Measurements from ENCODE around the gene FUT7. TPM values are rescaled to one million over a fixed set of nuclear protein-coding genes. Genes with fewer than 3 reads are reported as not detected.

Gene FUT7
- total RNA-seq, 4 donors from 2014 or later = 0.32 to 0.83 TPM; not detected in 2

DNA sequence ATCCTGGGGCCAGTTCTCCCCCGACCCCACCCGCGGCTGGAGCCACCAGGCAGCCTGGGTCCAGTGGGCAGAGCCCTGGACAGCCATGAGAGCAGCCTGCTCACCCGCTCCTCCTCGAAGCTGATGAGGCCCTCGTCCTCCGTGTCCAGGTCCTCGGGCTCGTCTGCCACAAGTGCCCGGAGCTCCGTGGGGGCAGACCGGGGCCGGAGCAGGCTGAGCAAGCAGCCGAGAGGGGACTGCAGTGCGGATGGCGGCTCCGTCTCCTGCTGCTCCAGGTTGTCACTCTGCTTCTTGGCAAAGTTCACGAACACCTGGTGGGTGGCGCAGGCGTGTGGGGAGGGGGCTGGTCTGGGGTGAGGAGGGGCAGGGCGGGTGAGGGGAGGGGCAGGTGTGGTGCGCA is 23.6 kb downstream of the FUT7 start:
- no peaks in the 10 kb centered on the region for H3K27me3 ChIP-seq
- peaks cover 0 to 3% (median 0%) of the 10 kb centered on the region in 4 donors for H3K9me3 ChIP-seq
- intact Hi-C loops (cut with DNase I) = no loop called here
- peaks cover 12 to 57% (median 48%) of the 10 kb centered on the region in 4 donors for H3K36me3 ChIP-seq
- H3K4me3 ChIP-seq = no peak overlapping the region
- no peak overlapping the region for H3K27ac ChIP-seq (replicated peaks in 1 of 4)
- peaks cover 0 to 12% (median 6%) of the 10 kb centered on the region in 4 donors for H3K4me1 ChIP-seq
- 60% methylated on average over 1 of the region's 22 CpGs for WGBS
- no peak for TF ChIP-seq POLR2AphosphoS5 (IDR thresholded peaks at IDR 0.05)
- TF ChIP-seq, protein P1, sequence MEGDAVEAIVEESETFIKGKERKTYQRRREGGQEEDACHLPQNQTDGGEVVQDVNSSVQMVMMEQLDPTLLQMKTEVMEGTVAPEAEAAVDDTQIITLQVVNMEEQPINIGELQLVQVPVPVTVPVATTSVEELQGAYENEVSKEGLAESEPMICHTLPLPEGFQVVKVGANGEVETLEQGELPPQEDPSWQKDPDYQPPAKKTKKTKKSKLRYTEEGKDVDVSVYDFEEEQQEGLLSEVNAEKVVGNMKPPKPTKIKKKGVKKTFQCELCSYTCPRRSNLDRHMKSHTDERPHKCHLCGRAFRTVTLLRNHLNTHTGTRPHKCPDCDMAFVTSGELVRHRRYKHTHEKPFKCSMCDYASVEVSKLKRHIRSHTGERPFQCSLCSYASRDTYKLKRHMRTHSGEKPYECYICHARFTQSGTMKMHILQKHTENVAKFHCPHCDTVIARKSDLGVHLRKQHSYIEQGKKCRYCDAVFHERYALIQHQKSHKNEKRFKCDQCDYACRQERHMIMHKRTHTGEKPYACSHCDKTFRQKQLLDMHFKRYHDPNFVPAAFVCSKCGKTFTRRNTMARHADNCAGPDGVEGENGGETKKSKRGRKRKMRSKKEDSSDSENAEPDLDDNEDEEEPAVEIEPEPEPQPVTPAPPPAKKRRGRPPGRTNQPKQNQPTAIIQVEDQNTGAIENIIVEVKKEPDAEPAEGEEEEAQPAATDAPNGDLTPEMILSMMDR (IDR thresholded peaks at IDR 0.05) = no peak
- no peak for TF ChIP-seq EP300 (IDR thresholded peaks at IDR 0.05)
- TF ChIP-seq POLR2A (IDR thresholded peaks at IDR 0.05; ENCODE audit: low read depth) = no peak
- DNase-seq (ENCODE audit: extremely low spot score) = no peak

DNA sequence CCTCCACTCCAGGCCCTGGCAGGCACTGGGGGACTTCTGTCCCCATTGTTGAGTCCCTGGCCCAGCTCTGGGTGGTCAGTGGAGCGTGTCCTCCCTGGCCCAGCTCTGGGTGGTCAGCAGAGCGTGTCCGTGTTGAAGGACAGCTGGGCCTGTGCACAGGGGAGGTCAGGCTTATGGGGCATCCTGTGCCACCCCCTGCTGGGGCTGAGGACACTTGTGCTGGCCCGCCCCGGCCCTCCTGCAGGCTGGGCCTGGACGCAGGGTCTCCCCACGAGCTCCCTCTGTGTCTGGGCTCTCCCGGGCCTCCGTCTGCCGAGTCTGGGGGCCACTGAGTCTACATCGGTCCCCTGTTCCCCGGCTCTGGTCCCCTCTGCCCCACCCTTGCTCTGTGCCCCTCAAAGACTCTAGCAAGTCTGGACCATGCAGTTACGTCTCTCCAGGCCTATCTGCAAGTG is 24.0 kb downstream of the FUT7 start:
- DNase-seq (ENCODE audit: extremely low spot score) = no peak
- Histone ChIP-seq H3K9me3 (peaks cover 0 to 3% (median 0%) of the 10 kb centered on the region in 4 donors), H3K36me3 (peaks cover 12 to 52% (median 43%) of the 10 kb centered on the region in 4 donors), H3K27me3 (no peaks in the 10 kb centered on the region), H3K27ac (replicated peaks in 1 of 4) (no peak overlapping the region), H3K4me1 (peaks cover 0 to 12% (median 6%) of the 10 kb centered on the region in 4 donors), H3K4me3 (no peak overlapping the region)
- intact Hi-C loops (cut with DNase I) = no loop called here
- 87% methylated on average over 12 of the region's 13 CpGs for WGBS
- TF ChIP-seq, protein P1 (IDR thresholded peaks at IDR 0.05) = no peak
- TF ChIP-seq POLR2A (IDR thresholded peaks at IDR 0.05; ENCODE audit: low read depth) (no peak), POLR2AphosphoS5 (IDR thresholded peaks at IDR 0.05) (no peak), EP300 (IDR thresholded peaks at IDR 0.05) (no peak)

DNA sequence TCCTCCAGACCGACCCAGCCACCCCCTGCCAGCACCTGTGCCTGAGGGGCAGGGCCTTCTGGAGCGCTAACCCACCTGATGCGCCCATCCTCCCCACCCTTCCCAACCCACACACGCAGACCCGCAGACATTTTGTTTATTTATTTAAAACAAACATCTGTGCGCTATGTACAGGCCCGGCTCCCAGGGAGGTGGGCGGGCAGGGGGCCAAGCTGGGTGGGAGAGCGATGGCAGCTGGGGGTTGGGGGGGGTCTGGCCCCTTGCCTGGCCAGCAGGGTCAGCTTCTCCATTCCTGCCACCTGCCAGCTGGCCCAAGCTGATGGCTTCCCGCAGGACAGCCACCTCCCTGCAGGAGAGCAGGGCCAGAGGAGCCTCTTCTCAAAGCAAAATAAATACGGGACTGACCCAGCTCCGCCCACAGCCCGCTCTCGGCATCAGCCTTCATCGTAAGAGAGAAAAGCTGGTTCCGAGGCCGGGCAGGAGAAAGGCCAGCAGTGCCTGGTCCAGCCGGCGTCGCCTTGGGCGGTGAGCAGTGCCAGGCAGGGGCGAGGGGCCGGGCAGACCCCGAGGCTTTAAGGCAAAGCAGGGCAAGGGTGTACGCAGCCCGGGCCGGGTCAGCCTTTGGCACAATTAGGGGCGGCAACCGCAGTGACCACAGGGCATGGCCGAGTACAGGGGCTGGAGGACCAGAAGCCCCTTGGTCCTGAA is 24.6 kb downstream of the FUT7 start:
- Histone ChIP-seq H3K27ac (replicated peaks in 1 of 4) (no peak overlapping the region), H3K4me3 (no peak overlapping the region), H3K4me1 (peaks cover 0 to 12% (median 6%) of the 10 kb centered on the region in 4 donors), H3K36me3 (peaks cover 12 to 46% (median 37%) of the 10 kb centered on the region in 4 donors), H3K27me3 (no peaks in the 10 kb centered on the region), H3K9me3 (peaks cover 0 to 3% (median 0%) of the 10 kb centered on the region in 4 donors)
- DNase-seq (ENCODE audit: extremely low spot score) = no peak
- TF ChIP-seq POLR2A (IDR thresholded peaks at IDR 0.05; ENCODE audit: low read depth) = no peak
- TF ChIP-seq, protein P1 (IDR thresholded peaks at IDR 0.05) = no peak
- TF ChIP-seq POLR2AphosphoS5 (IDR thresholded peaks at IDR 0.05) = no peak
- no peak for TF ChIP-seq EP300 (IDR thresholded peaks at IDR 0.05)
- intact Hi-C loops (cut with DNase I) = no loop called here
- 69% methylated on average over 24 of the region's 30 CpGs for WGBS

DNA sequence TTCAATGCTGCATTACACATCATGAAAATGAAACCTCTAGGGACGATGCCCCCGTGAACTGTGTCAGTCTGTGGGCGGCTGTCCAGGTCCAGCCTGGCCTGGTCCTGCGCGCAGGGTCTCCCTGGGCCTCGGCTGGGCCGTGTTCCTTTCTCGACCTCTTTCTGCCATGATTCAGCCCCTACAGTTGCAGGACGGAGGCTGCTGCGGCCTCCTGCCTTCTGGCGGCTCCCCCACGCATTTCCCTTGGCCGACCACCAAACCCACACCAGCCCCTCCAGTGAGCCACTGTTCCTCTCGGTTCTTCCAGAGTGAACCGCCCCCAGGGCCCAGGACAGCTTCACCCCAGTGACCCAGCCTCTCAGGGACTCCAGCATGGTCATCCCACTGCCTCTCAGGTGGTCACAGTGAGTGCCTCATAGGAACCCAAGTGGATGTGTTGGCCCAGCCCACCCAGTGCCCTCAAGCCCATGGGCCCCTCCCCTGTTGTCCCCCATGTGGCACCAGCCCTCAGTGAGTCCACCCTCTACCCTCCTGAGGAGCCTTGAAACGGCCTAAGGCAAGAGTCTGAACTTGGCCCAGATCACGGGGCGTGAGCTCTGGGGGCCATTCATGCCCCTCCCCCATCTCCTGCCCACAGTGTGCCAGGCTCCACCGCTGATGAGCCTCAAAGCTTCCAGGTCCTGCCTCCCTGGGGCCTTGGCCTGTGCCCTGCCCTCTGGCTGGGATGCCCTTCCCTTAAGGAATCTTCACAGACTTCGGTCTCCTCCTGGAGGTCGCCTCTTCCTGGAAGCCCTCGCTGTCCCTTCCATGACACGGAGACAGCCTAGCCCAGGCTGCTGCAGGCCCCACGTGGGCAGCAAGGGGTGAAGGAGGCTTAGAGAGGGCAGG is 25.5 kb downstream of the FUT7 start:
- Histone ChIP-seq H3K4me1 (peaks cover 0 to 12% (median 6%) of the 10 kb centered on the region in 4 donors), H3K36me3 (peaks cover 3 to 37% (median 28%) of the 10 kb centered on the region in 4 donors), H3K4me3 (no peak overlapping the region), H3K27me3 (no peaks in the 10 kb centered on the region), H3K27ac (replicated peaks in 1 of 4) (no peak overlapping the region), H3K9me3 (peaks cover 0 to 3% (median 0%) of the 10 kb centered on the region in 4 donors)
- no peak for TF ChIP-seq POLR2AphosphoS5 (IDR thresholded peaks at IDR 0.05)
- TF ChIP-seq EP300 (IDR thresholded peaks at IDR 0.05) = no peak
- TF ChIP-seq, protein P1 (IDR thresholded peaks at IDR 0.05) = no peak
- TF ChIP-seq POLR2A (IDR thresholded peaks at IDR 0.05; ENCODE audit: low read depth) = no peak
- intact Hi-C loops (cut with DNase I) = no loop called here
- DNase-seq (ENCODE audit: extremely low spot score) = no peak
- WGBS = 77% methylated on average over 22 of the region's 24 CpGs

All from esophagus muscularis mucosa (tissue), 4 donors.